ENCODE results near the gene GIGYF1. TPM values are rescaled to one million over a fixed set of nuclear protein-coding genes. Genes with fewer than 3 reads are reported as not detected.

The GIGYF1 gene
- total and polyA plus RNA-seq, 2 experiments from 2014 or later: 14.0 to 53.2 TPM

DNA sequence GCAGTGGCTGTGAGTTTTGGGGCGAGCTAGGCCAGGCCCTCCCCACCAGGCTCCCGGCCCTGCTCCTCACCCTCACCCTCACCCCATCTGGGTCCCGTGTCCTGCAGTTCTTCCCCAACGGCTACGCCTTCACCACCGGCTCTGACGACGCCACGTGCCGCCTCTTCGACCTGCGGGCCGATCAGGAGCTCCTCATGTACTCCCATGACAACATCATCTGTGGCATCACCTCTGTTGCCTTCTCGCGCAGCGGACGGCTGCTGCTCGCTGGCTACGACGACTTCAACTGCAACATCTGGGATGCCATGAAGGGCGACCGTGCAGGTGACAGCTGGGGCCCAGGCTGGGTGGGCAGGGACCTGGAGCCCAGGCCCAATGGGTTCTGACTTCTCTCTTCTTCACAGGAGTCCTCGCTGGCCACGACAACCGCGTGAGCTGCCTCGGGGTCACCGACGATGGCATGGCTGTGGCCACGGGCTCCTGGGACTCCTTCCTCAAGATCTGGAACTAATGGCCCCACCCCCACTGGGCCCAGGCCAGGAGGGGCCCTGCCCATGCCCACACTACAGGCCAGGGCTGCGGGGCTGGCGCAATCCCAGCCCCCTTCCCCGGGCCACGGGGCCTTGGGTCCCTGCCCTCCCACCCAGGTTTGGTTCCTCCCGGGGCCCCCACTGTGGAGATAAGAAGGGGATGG lies 15.6 kb downstream of the GIGYF1 start:
- Histone ChIP-seq H3K27ac (peak overlapping the region; percentile 68), H3K36me3 (peaks cover 34% of the 10 kb centered on the region)
- TF ChIP-seq, protein P1, sequence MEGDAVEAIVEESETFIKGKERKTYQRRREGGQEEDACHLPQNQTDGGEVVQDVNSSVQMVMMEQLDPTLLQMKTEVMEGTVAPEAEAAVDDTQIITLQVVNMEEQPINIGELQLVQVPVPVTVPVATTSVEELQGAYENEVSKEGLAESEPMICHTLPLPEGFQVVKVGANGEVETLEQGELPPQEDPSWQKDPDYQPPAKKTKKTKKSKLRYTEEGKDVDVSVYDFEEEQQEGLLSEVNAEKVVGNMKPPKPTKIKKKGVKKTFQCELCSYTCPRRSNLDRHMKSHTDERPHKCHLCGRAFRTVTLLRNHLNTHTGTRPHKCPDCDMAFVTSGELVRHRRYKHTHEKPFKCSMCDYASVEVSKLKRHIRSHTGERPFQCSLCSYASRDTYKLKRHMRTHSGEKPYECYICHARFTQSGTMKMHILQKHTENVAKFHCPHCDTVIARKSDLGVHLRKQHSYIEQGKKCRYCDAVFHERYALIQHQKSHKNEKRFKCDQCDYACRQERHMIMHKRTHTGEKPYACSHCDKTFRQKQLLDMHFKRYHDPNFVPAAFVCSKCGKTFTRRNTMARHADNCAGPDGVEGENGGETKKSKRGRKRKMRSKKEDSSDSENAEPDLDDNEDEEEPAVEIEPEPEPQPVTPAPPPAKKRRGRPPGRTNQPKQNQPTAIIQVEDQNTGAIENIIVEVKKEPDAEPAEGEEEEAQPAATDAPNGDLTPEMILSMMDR (IDR thresholded peaks at IDR 0.05; ENCODE audit: low read depth, low read length): no peak

DNA sequence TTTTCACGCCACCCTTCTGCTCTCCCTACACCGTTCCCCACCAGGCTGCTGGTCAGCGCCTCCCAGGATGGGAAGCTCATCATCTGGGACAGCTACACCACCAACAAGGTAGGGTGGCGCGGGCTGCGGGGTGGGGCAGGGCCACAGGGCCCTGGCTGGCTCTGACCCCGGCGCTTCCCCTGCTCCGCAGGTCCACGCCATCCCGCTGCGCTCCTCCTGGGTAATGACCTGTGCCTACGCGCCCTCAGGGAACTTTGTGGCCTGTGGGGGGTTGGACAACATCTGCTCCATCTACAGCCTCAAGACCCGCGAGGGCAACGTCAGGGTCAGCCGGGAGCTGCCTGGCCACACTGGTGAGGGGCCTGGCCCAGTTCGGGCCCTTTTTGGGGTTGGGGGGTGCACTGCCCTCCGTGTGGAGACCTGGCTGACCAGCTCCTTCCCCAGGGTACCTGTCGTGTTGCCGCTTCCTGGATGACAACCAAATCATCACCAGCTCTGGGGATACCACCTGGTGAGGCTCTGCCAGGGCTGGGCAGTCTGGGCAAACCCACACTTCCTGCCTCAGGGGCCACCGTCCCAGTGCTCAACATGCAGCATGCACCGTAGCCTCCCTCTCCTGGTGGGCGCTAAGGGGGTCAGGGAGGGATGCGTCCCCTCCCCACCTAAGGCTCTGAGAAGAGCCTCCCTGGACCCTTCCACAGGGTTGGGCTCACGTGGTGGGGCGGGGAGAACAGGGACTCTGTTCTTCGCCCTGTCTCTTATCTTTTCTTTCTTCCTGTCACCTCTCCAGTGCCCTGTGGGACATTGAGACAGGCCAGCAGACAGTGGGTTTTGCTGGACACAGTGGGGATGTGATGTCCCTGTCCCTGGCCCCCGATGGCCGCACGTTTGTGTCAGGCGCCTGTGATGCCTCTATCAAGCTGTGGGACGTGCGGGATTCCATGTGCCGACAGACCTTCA lies 16.5 kb downstream of the GIGYF1 start:
- DNase-seq (ENCODE audit: low read depth in 1 of 2, low spot score in 1 of 2): no peak
- Histone ChIP-seq H3K36me3 (peaks cover 31% of the 10 kb centered on the region), H3K27me3 (no peaks in the 10 kb centered on the region), H3K9me3 (ENCODE audit: low read depth) (no peaks in the 10 kb centered on the region), H3K4me1 (ENCODE audit: low read depth) (peaks cover 4% of the 10 kb centered on the region), H3K4me3 (no peak overlapping the region), H3K27ac (no peak overlapping the region)
- TF ChIP-seq, protein P1 (IDR thresholded peaks at IDR 0.05; ENCODE audit: low read depth, low read length): no peak

More for the DNA sequence above, 15.6 kb downstream of the GIGYF1 start:
- Histone ChIP-seq H3K4me3 (no peak overlapping the region), H3K27me3 (no peaks in the 10 kb centered on the region), H3K4me1 (ENCODE audit: low read depth) (peaks cover 4% of the 10 kb centered on the region), H3K9me3 (ENCODE audit: low read depth) (no peaks in the 10 kb centered on the region)
- no peak for DNase-seq (ENCODE audit: low read depth in 1 of 2, low spot score in 1 of 2)

DNA sequence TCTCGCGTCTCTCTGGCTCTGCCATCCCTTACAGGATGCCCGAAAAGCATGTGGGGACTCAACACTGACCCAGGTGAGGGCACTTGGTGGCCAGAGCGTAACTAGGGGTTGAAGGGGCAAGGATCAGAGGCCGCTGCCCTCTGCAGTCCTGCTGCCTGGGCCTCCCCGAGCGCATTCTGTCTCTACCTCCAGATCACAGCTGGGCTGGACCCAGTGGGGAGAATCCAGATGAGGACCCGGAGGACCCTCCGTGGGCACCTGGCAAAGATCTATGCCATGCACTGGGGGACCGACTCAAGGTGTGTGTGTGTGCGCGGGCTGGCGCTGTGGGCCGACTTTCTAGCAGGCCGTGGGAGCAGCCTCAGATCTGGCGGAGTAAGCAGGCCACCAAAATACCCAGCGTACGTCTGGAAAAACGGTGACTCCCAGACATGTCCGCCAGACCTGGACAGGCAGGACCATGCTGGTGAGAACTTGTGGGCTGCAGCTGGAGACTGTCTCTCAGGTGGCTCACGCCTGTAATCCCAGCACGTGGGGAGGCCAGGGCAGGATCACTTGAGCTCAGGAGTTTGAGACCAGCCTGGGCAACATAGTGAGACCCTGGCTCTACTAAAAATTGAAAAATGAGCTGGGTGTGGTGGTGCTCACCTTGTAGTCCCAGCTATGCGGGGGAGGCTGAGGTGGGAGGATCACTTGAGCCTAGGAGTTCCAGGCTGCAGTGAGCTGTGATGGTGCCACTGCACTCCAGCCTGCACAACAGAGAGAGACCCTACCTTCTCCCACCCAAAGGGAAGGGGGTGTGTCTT lies 17.3 kb downstream of the GIGYF1 start:
- peaks cover 4% of the 10 kb centered on the region for H3K4me1 ChIP-seq (ENCODE audit: low read depth)
- peaks cover 28% of the 10 kb centered on the region for H3K36me3 ChIP-seq
- DNase-seq (ENCODE audit: low read depth in 1 of 2, low spot score in 1 of 2): no peak
- H3K27ac ChIP-seq: no peak overlapping the region
- no peak overlapping the region for H3K4me3 ChIP-seq
- TF ChIP-seq, protein P1 (IDR thresholded peaks at IDR 0.05; ENCODE audit: low read depth, low read length): no peak
- H3K27me3 ChIP-seq: no peaks in the 10 kb centered on the region
- no peaks in the 10 kb centered on the region for H3K9me3 ChIP-seq (ENCODE audit: low read depth)

DNA sequence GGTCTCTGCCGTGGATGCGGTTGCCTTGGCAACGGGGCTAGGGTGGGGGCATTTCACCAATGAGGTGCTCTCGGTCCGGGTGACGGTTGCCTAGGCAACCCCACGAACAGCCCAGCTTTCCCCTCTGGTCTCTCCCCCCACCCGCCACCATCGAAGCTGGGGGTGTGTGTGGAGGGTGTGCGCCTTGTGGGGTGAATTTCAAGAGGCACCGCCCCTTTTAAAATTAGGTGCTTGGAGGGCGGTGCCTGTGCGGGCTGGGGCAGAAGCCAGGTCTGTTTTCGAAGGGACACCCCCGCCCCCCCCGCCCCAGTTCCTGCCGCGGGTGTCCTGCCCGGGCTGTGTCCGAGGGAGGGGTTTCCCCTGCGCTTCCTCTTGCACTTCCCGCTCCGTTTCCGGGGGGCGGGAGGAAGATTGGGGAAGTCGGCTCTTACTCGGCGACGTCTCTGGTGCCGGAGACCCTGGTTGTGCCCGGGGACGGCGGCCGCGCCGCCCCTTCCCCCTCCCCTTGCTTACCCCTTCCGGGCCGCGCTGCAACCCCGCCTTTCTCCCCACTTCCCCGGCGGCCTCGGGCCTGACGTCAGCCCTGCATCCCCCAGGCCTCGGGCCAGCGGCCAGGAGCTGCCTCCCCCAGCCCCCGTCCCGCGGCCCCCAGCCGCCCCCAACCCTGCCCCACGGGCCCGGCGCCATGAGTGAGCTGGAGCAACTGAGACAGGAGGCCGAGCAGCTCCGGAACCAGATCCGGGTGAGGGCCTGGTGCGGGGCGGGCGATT lies 18.3 kb downstream of the GIGYF1 start:
- TF ChIP-seq, protein P1 (IDR thresholded peaks at IDR 0.05; ENCODE audit: low read depth, low read length): no peak
- Histone ChIP-seq H3K4me1 (ENCODE audit: low read depth) (peaks cover 4% of the 10 kb centered on the region), H3K27me3 (no peaks in the 10 kb centered on the region), H3K27ac (no peak overlapping the region), H3K4me3 (peak overlapping the region; percentile 96), H3K9me3 (ENCODE audit: low read depth) (no peaks in the 10 kb centered on the region), H3K36me3 (peaks cover 22% of the 10 kb centered on the region)
- peak; percentile 34 to 76 for DNase-seq (ENCODE audit: low read depth in 1 of 2, low spot score in 1 of 2)
